ENCODE measurements around the gene SYTL1. TPM values are rescaled to one million over a fixed set of nuclear protein-coding genes. Genes with fewer than 3 reads are reported as not detected.

Gene SYTL1
- total and polyA plus RNA-seq, 11 donors: 0.23 to 6.0 (median 0.55) TPM; not detected in 1

GRCh38 chr1:27400082-27400962 lies 58.5 kb downstream of the SYTL1 start:
- 55 to 74% (median 63%) methylated on average over 13 of the region's 13 CpGs for WGBS, 4 donors
- Histone ChIP-seq H3K9me3 (no peaks in the 10 kb centered on the region), H3K36me3 (no peaks in the 10 kb centered on the region), H3K27me3 (no peaks in the 10 kb centered on the region), H3K4me1 (peaks cover 24 to 96% (median 72%) of the 10 kb centered on the region in 12 donors), H3K27ac (no peak overlapping the region), H3K4me3 (no peak overlapping the region)
- ATAC-seq: no peak
- no peak for DNase-seq
- TF ChIP-seq, protein P1, sequence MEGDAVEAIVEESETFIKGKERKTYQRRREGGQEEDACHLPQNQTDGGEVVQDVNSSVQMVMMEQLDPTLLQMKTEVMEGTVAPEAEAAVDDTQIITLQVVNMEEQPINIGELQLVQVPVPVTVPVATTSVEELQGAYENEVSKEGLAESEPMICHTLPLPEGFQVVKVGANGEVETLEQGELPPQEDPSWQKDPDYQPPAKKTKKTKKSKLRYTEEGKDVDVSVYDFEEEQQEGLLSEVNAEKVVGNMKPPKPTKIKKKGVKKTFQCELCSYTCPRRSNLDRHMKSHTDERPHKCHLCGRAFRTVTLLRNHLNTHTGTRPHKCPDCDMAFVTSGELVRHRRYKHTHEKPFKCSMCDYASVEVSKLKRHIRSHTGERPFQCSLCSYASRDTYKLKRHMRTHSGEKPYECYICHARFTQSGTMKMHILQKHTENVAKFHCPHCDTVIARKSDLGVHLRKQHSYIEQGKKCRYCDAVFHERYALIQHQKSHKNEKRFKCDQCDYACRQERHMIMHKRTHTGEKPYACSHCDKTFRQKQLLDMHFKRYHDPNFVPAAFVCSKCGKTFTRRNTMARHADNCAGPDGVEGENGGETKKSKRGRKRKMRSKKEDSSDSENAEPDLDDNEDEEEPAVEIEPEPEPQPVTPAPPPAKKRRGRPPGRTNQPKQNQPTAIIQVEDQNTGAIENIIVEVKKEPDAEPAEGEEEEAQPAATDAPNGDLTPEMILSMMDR (IDR thresholded peaks at IDR 0.05): no peak
- no peak for TF ChIP-seq POLR2A (IDR thresholded peaks at IDR 0.05)
- intact Hi-C loops (cut with DNase I): loop anchor here in 6 of 10 donors (2.0 to 10.0 kb wide), 6 partner anchors 124 to 264 kb away; partner anchors contain the start of gene AHDC1 (in 3 of the 6)

DNA sequence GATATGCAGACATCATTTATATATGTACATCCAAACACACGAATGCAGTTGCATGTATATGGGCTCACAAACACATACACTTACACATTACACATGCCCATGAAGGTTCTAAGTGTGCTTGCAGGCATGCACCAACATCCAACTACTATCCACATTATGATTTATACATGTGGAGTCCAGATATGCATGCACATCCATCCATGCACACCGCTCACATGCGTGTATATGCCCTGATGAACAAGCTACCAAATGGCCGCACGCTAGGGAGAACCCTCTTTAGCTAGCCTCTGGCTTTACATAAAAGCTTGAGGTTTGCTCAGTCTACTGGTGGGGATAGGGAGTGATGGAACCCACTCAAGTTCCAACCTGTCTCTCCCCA lies 59.1 kb downstream of the SYTL1 start:
- H3K27ac ChIP-seq: peak overlapping the region in 2 of 12 donors; percentile 1 to 76
- 86 to 94% (median 91%) methylated on average over 5 of the region's 5 CpGs for WGBS, 4 donors
- H3K9me3 ChIP-seq: no peaks in the 10 kb centered on the region
- no peaks in the 10 kb centered on the region for H3K27me3 ChIP-seq
- DNase-seq: no peak
- H3K4me3 ChIP-seq: no peak overlapping the region
- intact Hi-C loops (cut with DNase I): loop anchor here in 6 of 10 donors (2.0 to 10.0 kb wide), 6 partner anchors 124 to 264 kb away; partner anchors contain the start of gene AHDC1 (in 3 of the 6)
- H3K36me3 ChIP-seq: peaks cover 0 to under 1% (median 0%) of the 10 kb centered on the region in 9 donors
- ATAC-seq: no peak
- H3K4me1 ChIP-seq: peaks cover 24 to 96% (median 76%) of the 10 kb centered on the region in 12 donors
- TF ChIP-seq POLR2A (IDR thresholded peaks at IDR 0.05): no peak
- TF ChIP-seq, protein P1 (IDR thresholded peaks at IDR 0.05): no peak

- ATAC-seq: peak; percentile 38 to 57 (median 42)
- Histone ChIP-seq H3K4me1 (peaks cover 27 to 96% (median 80%) of the 10 kb centered on the region in 12 donors), H3K9me3 (no peaks in the 10 kb centered on the region), H3K36me3 (peaks cover 0 to 14% (median 9%) of the 10 kb centered on the region in 9 donors), H3K4me3 (no peak overlapping the region), H3K27me3 (no peaks in the 10 kb centered on the region), H3K27ac (peak overlapping the region; percentile 76 to 87 (median 85))
- peak; percentile 68 to 87 (median 83) for DNase-seq
- WGBS, 4 donors: 27 to 36% (median 30%) methylated on average over 7 to 8 of the region's 8 CpGs
- TF ChIP-seq, protein P1 (IDR thresholded peaks at IDR 0.05): peak; percentile 42 to 70 (median 60)
- no peak for TF ChIP-seq POLR2A (IDR thresholded peaks at IDR 0.05)
- intact Hi-C loops (cut with DNase I): loop anchor here in 8 of 10 donors (2.0 to 10.0 kb wide), 7 partner anchors 122 to 262 kb away; partner anchors contain the start of gene AHDC1 (in 5 of the 8)
These were observed 60.5 kb downstream of the SYTL1 start for GRCh38 chr1:27402349-27402754.
